ENCODE measurements around the gene EYA3. TPM values are rescaled to one million over a fixed set of nuclear protein-coding genes. Genes with fewer than 3 reads are reported as not detected.

EYA3 gene
- total RNA-seq, 1 donor from 2014 or later, result 17.5 TPM

Other genes starting within 250 kb of the EYA3 start
- 3.7 and 4.0 TPM in 2 replicates for gene THEMIS2, start 216.1 kb downstream of the EYA3 start, total RNA-seq
- gene RPA2, start 174.0 kb downstream of the EYA3 start, total RNA-seq, result 20.4 and 21.3 TPM in 2 replicates
- not detected in 2 replicates for gene SMPDL3B, start 153.6 kb downstream of the EYA3 start, total RNA-seq
- 3.8 and 3.9 TPM in 2 replicates for gene XKR8, start 128.6 kb downstream of the EYA3 start, total RNA-seq
- gene PTAFR, start 88.1 kb upstream of the EYA3 start, total RNA-seq, result 0.08 TPM in 1 of 2 replicates, not detected in the other
- 92.2 and 93.0 TPM in 2 replicates for gene DNAJC8, start 144.4 kb upstream of the EYA3 start, total RNA-seq
- 112 and 113 TPM in 2 replicates for gene ATP5IF1, start 147.5 kb upstream of the EYA3 start, total RNA-seq
- 31.8 and 32.1 TPM in 2 replicates for gene SESN2, start 170.9 kb upstream of the EYA3 start, total RNA-seq
- gene MED18, start 240.4 kb upstream of the EYA3 start, total RNA-seq, result 13.8 and 16.5 TPM in 2 replicates

Measured in osteocyte (in vitro differentiated cells).